Gastrocnemius medialis (tissue), 4 donors: Measurements from ENCODE around the gene PRR5L. TPM values are rescaled to one million over a fixed set of nuclear protein-coding genes. Genes with fewer than 3 reads are reported as not detected.
A peak's percentile ranks its signal among the peaks of the same experiment; 100 is the strongest.

Experiments used
- ATAC-seq, 2 donors: fragments of 150-250 bp; one replicate each; pipeline ENCODE4 v1.9.1; 2016
- DNase-seq, 2 donors: peaks; one replicate each; pipeline ENCODE4 v3.0.0-alpha.2; 2019
- H3K27ac ChIP-seq, 4 donors: fragments of 200-600 bp; sonication (generic); 1 replicate in 1 of 4; 2 replicates in 3 of 4; pipeline ENCODE4 v1.5.1; 2016 to 2018; ENCODE audit warnings: mild to moderate bottlenecking in 2 of 4, moderate library complexity in 1 of 4
- H3K27me3 ChIP-seq, 3 donors: fragments of 200-600 bp; sonication (generic) in 2 of 3; 1 replicate in 1 of 3; 2 replicates in 2 of 3; pipeline versions ENCODE4 v1.5.1 to v1.6.0; 2016 to 2019; ENCODE audit warnings: mild to moderate bottlenecking in 1 of 3, moderate library complexity in 1 of 3
- H3K36me3 ChIP-seq, 2 donors: fragments of 200-600 bp; sonication (generic) in 1 of 2; one replicate each; pipeline ENCODE4 v1.5.1; 2017 to 2018
- H3K4me1 ChIP-seq, 2 donors: fragments of 200-600 bp; sonication (generic) in 1 of 2; one replicate each; pipeline ENCODE4 v1.5.1; 2016 to 2017; ENCODE audit warnings: mild to moderate bottlenecking in 2 of 2
- H3K4me3 ChIP-seq, 4 donors: fragments of 200-600 bp; sonication (generic) in 3 of 4; 1 replicate in 1 of 4; 2 replicates in 3 of 4; pipeline ENCODE4 v1.5.1; 2016 to 2019; ENCODE audit warnings: mild to moderate bottlenecking in 2 of 4
- H3K9me3 ChIP-seq, 3 donors: fragments of 200-600 bp; sonication (generic) in 2 of 3; 1 replicate in 1 of 3; 2 replicates in 2 of 3; pipeline ENCODE4 v1.5.1; 2016 to 2019
- POLR2A ChIP-seq, 2 donors: fragments of 450-650 bp; IDR thresholded peaks; one replicate each; pipeline ENCODE4 v1.6.1; 2017; ENCODE audit warnings: antibody characterized with exemption in 2 of 2, mild to moderate bottlenecking in 2 of 2, moderate library complexity in 2 of 2
- in situ Hi-C, 4 donors: fragments of 200-750 bp; cut with MboI; loops; one replicate each; pipeline versions ENCODE4 v1.15.0 to v1.8.0; 2017; ENCODE audit warnings: low sequenced_read_pairs in 4 of 4
- intact Hi-C: fragments of 100-400 bp; cut with DNase I; formaldehyde crosslinking; loops from one replicate; pipeline ENCODE4 v1.15.1; 2023; ENCODE audit warnings: low total_unique reads
- total RNA-seq, 4 donors: library from RNA; depleted of rRNA; stranded (reverse); fragments of >200 nt; gene quantifications; one replicate each; pipeline versions ENCODE4 v1.1.0 to v1.2.3, GENCODE V29; 2016
- TF ChIP-seq, protein P1 (sequence below), 5 experiments: fragments of 450-650 bp in 3 of 5; fragments of 200-600 bp in 2 of 5; sonication (generic) in 2 of 5; IDR thresholded peaks in 4 of 5; conservative IDR thresholded peaks in 1 of 5; 1 replicate in 4 of 5; 2 replicates in 1 of 5; pipeline ENCODE4 v1.5.1; 2016 to 2019; ENCODE audit warnings: antibody characterized with exemption in 5 of 5, mild to moderate bottlenecking in 3 of 5, moderate library complexity in 3 of 5

Gene PRR5L
- total RNA-seq, 4 donors from 2014 or later = 0.46 to 3.2 (median 1.2) TPM

DNA sequence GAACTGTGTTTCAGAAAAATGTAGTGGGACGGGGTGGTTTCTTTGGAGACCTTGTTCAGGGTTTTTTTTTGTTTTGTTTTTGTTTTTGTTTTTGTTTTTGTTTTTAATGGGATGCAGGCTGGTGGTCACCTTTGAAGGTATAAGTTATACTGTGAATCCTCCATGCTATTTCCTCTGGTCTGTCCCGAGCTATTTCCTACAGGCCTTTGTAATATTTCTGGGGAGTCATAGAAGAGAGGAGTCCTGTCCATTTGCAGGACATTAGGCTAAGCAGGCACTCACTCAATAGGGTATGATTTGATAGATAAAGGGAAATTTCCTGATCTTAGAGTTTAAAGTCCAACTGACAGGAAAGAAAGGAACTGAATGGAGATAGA is 136.0 kb downstream of the PRR5L start:
- Histone ChIP-seq H3K36me3 (no peaks in the 10 kb centered on the region), H3K9me3 (no peaks in the 10 kb centered on the region), H3K27me3 (no peaks in the 10 kb centered on the region), H3K4me3 (no peak overlapping the region), H3K27ac (no peak overlapping the region), H3K4me1 (peaks cover 10% of the 10 kb centered on the region in 2 donors)
- TF ChIP-seq, protein P1, sequence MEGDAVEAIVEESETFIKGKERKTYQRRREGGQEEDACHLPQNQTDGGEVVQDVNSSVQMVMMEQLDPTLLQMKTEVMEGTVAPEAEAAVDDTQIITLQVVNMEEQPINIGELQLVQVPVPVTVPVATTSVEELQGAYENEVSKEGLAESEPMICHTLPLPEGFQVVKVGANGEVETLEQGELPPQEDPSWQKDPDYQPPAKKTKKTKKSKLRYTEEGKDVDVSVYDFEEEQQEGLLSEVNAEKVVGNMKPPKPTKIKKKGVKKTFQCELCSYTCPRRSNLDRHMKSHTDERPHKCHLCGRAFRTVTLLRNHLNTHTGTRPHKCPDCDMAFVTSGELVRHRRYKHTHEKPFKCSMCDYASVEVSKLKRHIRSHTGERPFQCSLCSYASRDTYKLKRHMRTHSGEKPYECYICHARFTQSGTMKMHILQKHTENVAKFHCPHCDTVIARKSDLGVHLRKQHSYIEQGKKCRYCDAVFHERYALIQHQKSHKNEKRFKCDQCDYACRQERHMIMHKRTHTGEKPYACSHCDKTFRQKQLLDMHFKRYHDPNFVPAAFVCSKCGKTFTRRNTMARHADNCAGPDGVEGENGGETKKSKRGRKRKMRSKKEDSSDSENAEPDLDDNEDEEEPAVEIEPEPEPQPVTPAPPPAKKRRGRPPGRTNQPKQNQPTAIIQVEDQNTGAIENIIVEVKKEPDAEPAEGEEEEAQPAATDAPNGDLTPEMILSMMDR (IDR thresholded peaks at IDR 0.05 in 4 of 5, conservative IDR thresholded peaks at IDR 0.05 in 1 of 5) = no peak
- no peak for TF ChIP-seq POLR2A (IDR thresholded peaks at IDR 0.05)
- intact Hi-C loops (no loop called here), in situ Hi-C loops (no loop called here)
- DNase-seq = no peak
- no peak for ATAC-seq

DNA sequence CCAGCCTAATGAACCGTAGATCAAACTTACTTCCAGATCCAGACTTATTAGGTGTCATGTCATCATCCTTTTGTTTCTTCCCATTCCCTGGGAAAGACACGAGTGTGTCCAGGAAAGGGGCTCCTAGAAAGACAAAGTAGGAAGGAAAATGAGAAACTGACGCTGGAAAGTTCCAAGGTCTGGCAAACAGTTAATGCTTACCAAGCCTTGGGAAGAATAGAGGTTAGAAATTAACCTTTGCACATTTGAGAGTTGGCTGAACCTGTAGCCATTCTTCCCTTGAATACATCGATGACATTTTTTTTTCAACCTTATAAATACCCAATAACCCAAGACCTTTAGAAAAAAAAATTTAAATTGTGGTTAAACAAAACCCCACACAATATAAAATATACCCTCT is 136.7 kb downstream of the PRR5L start:
- H3K27ac ChIP-seq = no peak overlapping the region
- in situ Hi-C loops = no loop called here

DNA sequence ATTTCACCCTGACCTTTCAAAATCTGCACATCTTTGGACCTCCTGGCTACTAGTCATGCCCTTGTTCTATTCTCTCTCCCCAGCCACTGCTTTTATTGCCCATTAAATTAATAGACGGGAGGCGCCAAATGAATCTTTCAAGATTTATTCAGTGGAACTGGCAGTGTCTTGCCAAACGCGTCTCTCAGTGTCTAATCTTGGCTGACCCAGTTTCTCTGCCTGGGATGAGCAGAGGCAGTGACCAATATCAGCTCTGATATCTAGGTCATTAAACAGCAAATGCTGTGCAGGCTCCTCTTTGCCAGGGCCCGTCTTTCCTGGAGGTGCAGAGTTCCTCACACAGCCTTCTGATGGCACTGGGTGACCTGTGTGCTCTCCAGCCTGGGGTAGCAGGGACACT is 140.0 kb downstream of the PRR5L start:
- TF ChIP-seq, protein P1 (IDR thresholded peaks at IDR 0.05 in 4 of 5, conservative IDR thresholded peaks at IDR 0.05 in 1 of 5) = no peak
- no peak for TF ChIP-seq POLR2A (IDR thresholded peaks at IDR 0.05)
- DNase-seq = no peak
- Histone ChIP-seq H3K4me3 (no peak overlapping the region), H3K36me3 (no peaks in the 10 kb centered on the region), H3K9me3 (no peaks in the 10 kb centered on the region), H3K27me3 (no peaks in the 10 kb centered on the region), H3K27ac (no peak overlapping the region), H3K4me1 (peaks cover 10% of the 10 kb centered on the region in 2 donors)
- ATAC-seq = peak in 1 of 2 donors; percentile 36
- intact Hi-C loops (loop anchor here (5.0 kb wide), 1 partner anchor 54 kb away; no protein-coding TSS in a partner anchor), in situ Hi-C loops (no loop called here)

More for the DNA sequence above, 136.7 kb downstream of the PRR5L start:
- ATAC-seq = no peak
- H3K4me3 ChIP-seq = no peak overlapping the region
- no peaks in the 10 kb centered on the region for H3K9me3 ChIP-seq
- intact Hi-C loops = no loop called here
- peaks cover 10% of the 10 kb centered on the region in 2 donors for H3K4me1 ChIP-seq
- TF ChIP-seq, protein P1 (IDR thresholded peaks at IDR 0.05 in 4 of 5, conservative IDR thresholded peaks at IDR 0.05 in 1 of 5) = no peak
- no peak for TF ChIP-seq POLR2A (IDR thresholded peaks at IDR 0.05)
- no peaks in the 10 kb centered on the region for H3K36me3 ChIP-seq
- H3K27me3 ChIP-seq = no peaks in the 10 kb centered on the region
- DNase-seq = no peak

DNA sequence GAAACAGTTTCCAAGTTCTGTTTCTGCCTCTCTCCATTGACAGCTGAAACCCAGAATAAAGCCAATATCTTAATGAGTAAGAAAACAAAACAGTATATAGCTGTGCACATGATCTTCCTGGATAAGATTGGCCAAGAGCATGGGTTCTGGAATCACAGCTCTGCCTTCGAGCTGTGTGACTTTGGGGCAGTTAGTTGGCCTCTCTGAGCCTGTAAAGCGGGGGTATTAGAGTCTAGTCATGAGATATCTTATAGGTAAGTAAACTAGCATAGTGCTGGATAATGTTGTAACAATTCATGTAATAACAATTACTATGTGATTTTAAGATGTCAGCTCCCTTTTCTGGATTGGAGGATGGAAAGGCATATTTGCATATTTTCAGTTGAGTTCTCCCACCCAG is 140.5 kb downstream of the PRR5L start:
- Histone ChIP-seq H3K9me3 (no peaks in the 10 kb centered on the region), H3K27ac (no peak overlapping the region), H3K36me3 (no peaks in the 10 kb centered on the region), H3K4me1 (peaks cover 10 to 11% of the 10 kb centered on the region in 2 donors), H3K4me3 (no peak overlapping the region), H3K27me3 (no peaks in the 10 kb centered on the region)
- intact Hi-C loops (loop anchor here (5.0 kb wide), 1 partner anchor 54 kb away; no protein-coding TSS in a partner anchor), in situ Hi-C loops (no loop called here)
- TF ChIP-seq POLR2A (IDR thresholded peaks at IDR 0.05) = no peak
- TF ChIP-seq, protein P1 (IDR thresholded peaks at IDR 0.05 in 4 of 5, conservative IDR thresholded peaks at IDR 0.05 in 1 of 5) = no peak
- DNase-seq (no peak), ATAC-seq (no peak)

DNA sequence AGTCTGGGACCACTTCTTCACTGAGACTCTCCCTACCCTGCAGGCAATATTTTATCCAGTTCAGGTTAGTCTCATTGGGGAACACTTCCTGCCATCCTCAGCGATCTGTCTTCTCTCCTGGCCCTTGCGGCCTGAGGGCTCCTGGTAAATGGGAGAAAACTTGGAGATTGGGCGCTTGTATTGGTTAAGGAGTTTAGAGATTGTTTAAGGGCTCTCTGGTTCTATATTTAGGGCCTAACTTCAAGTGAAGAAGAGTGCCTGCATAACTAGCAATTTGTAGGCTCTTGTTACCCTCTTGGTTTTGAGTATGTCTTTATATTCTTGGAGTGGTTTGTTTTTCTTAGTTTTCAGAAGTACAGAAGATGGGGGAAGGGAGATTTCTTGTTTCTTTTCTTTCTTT is 141.3 kb downstream of the PRR5L start:
- H3K36me3 ChIP-seq = no peaks in the 10 kb centered on the region

More for the DNA sequence above, 141.3 kb downstream of the PRR5L start:
- no peak for DNase-seq
- no peak overlapping the region for H3K27ac ChIP-seq
- no peaks in the 10 kb centered on the region for H3K9me3 ChIP-seq
- H3K4me3 ChIP-seq = no peak overlapping the region
- no peak for ATAC-seq
- in situ Hi-C loops (no loop called here), intact Hi-C loops (loop anchor here (5.0 kb wide), 1 partner anchor 55 kb away; no protein-coding TSS in a partner anchor)
- peaks cover 10 to 16% of the 10 kb centered on the region in 2 donors for H3K4me1 ChIP-seq
- no peak for TF ChIP-seq POLR2A (IDR thresholded peaks at IDR 0.05)
- TF ChIP-seq, protein P1 (IDR thresholded peaks at IDR 0.05 in 4 of 5, conservative IDR thresholded peaks at IDR 0.05 in 1 of 5) = no peak
- no peaks in the 10 kb centered on the region for H3K27me3 ChIP-seq
